HepG2 (cell line): ENCODE measurements around the gene WSB2. TPM values are rescaled to one million over a fixed set of nuclear protein-coding genes. Genes with fewer than 3 reads are reported as not detected.

Experiments
- ATAC-seq: fragments of 200-7000 bp; cut with Tn5 transposase; 3 replicates; pipeline ENCODE4 v1.9.1; 2020; ENCODE audit warnings: mild to moderate bottlenecking, moderate library complexity
- BruUV-seq: library from RNA; stranded (reverse); fragments of 400-500 nt; replicated peaks from 2 replicates; lab custom pipeline; 2021; lab: Mats Ljungman, UMichigan
- CTCF ChIA-PET: fragments of 300-600 bp; formaldehyde crosslinking; extraction: SDS; loops from one replicate; lab custom pipeline; 2021; ENCODE audit warnings: low total read pairs, inconsistent platforms, low intra/inter-chr PET ratio; lab: Yijun Ruan, JAX
- POLR2A ChIA-PET: fragments of 350-600 bp; sonication (Branson Sonifier 250); formaldehyde crosslinking; loops from one replicate; lab custom pipeline; 2020; ENCODE audit warnings: antibody characterized with exemption, inconsistent platforms; lab: Yijun Ruan, JAX
- DNase-seq: peaks from one replicate; pipeline ENCODE4 v3.0.0-alpha.2; 2015; ENCODE audit warnings: low spot score
- FAIRE-seq: peaks from 3 replicates; lab custom pipeline; 2011; peaks lifted over from hg19 to GRCh38; lab: Jason Lieb, UNC
- H2AFZ ChIP-seq: one replicate; pipeline ENCODE4 v1.6.1; 2011; ENCODE audit warnings: low read length, inconsistent platforms
- H3K27ac ChIP-seq: fragments of 300-600 bp; 3 replicates; pipeline ENCODE4 v1.8.0; 2011; ENCODE audit warnings: mixed run types, mild to moderate bottlenecking, mixed read lengths, low read length, inconsistent platforms; ENCODE audit not compliant: insufficient read depth; ENCODE audit errors: extremely low read length
- H3K27me3 ChIP-seq, 2 experiments: fragments of 200-600 bp in 1 of 2; 2 replicates in 1 of 2; 3 replicates in 1 of 2; pipeline versions ENCODE4 v1.6.0 to v1.8.0; 2011; ENCODE audit warnings: low read length in 2 of 2, mild to moderate bottlenecking in 2 of 2, moderate library complexity in 2 of 2, inconsistent platforms in 1 of 2; ENCODE audit not compliant: insufficient read depth in 2 of 2, control insufficient read depth in 1 of 2
- H3K36me3 ChIP-seq, 2 experiments: fragments of 200-600 bp in 1 of 2; replicated peaks in 1 of 2; 2 replicates in 1 of 2; 3 replicates in 1 of 2; pipeline versions ENCODE4 v1.5.1 to v1.8.0; 2011; ENCODE audit warnings: low read length in 2 of 2, inconsistent platforms in 1 of 2; ENCODE audit not compliant: insufficient read depth in 2 of 2, control insufficient read depth in 1 of 2
- H3K4me1 ChIP-seq: 2 replicates; pipeline ENCODE4 v1.5.1; 2012; ENCODE audit warnings: low read length, inconsistent platforms; ENCODE audit not compliant: insufficient read depth
- H3K4me2 ChIP-seq: 2 replicates; pipeline ENCODE4 v1.6.0; 2011; ENCODE audit warnings: low read depth, low read length, inconsistent platforms
- H3K4me3 ChIP-seq, 3 experiments: fragments of 200-600 bp in 1 of 3; sonication (generic), shearing (Covaris generic) in 1 of 3; replicated peaks in 1 of 3; 2 replicates each; pipeline ENCODE4 v1.5.1; 2011 to 2016; ENCODE audit warnings: low read length in 3 of 3, inconsistent platforms in 2 of 3, low read depth in 2 of 3, mild to moderate bottlenecking in 2 of 3, control low read depth in 1 of 3, mixed read lengths in 1 of 3; ENCODE audit not compliant: insufficient read depth in 1 of 3
- H3K79me2 ChIP-seq: one replicate; pipeline ENCODE4 v1.6.1; 2011; ENCODE audit warnings: low read length, inconsistent platforms; ENCODE audit not compliant: insufficient read depth
- H3K9ac ChIP-seq: 2 replicates; pipeline ENCODE4 v1.6.0; 2011; ENCODE audit warnings: mild to moderate bottlenecking, low read depth, low read length, inconsistent platforms; ENCODE audit not compliant: insufficient read depth
- H3K9me3 ChIP-seq: 2 replicates; pipeline ENCODE4 v1.5.1; 2012; ENCODE audit warnings: mild to moderate bottlenecking, low read length
- H4K20me1 ChIP-seq: 2 replicates; pipeline ENCODE4 v1.6.0; 2011; ENCODE audit warnings: inconsistent platforms, mild to moderate bottlenecking, low read length, moderate library complexity; ENCODE audit not compliant: insufficient read depth
- ATF2 ChIP-seq: sonication (generic); formaldehyde crosslinking; IDR thresholded peaks from 2 replicates; pipeline ENCODE4 v1.4.0; 2020; ENCODE audit warnings: missing genetic modification reagents
- ESRRA ChIP-seq: sonication (generic); formaldehyde crosslinking; IDR thresholded peaks from 2 replicates; pipeline ENCODE4 v1.5.1; 2020; ENCODE audit warnings: mild to moderate bottlenecking, low read depth, missing genetic modification reagents
- ISX ChIP-seq: sonication (generic); formaldehyde crosslinking; conservative IDR thresholded peaks from 2 replicates; pipeline ENCODE4 v1.5.0; 2020; ENCODE audit warnings: missing genetic modification reagents
- NR3C1 ChIP-seq: sonication (generic); formaldehyde crosslinking; IDR thresholded peaks from 2 replicates; pipeline ENCODE4 v1.4.0; 2020; ENCODE audit warnings: missing genetic modification reagents
- SP4 ChIP-seq: sonication (generic); formaldehyde crosslinking; IDR thresholded peaks from 2 replicates; pipeline ENCODE4 v1.8.1; 2023; ENCODE audit warnings: mild to moderate bottlenecking, missing genetic modification reagents
- TOE1 ChIP-seq: sonication (generic); formaldehyde crosslinking; IDR thresholded peaks from 2 replicates; pipeline ENCODE4 v1.4.0; 2020; ENCODE audit warnings: mild to moderate bottlenecking, missing genetic modification reagents
- ZBTB7B ChIP-seq: sonication (generic); formaldehyde crosslinking; IDR thresholded peaks from 2 replicates; pipeline ENCODE4 v1.4.0; 2020; ENCODE audit warnings: missing genetic modification reagents
- ZNF101 ChIP-seq: sonication (generic); formaldehyde crosslinking; IDR thresholded peaks from 2 replicates; pipeline ENCODE4 v1.4.0; 2020; ENCODE audit warnings: mild to moderate bottlenecking, low read depth, missing genetic modification reagents, borderline replicate concordance
- ZNF460 ChIP-seq: sonication (generic); formaldehyde crosslinking; IDR thresholded peaks from 2 replicates; pipeline ENCODE4 v1.5.1; 2020; ENCODE audit warnings: missing genetic modification reagents, mild to moderate bottlenecking, borderline replicate concordance
- ZNF891 ChIP-seq: sonication (generic); formaldehyde crosslinking; IDR thresholded peaks from 2 replicates; pipeline ENCODE4 v1.5.0; 2020; ENCODE audit warnings: mild to moderate bottlenecking, missing genetic modification reagents
- WGBS: methylation state at CpG from one replicate; pipeline ENCODE4 v1.1.6; 2017; ENCODE audit warnings: low lambda C conversion rate; 5-methylcytosine and 5-hydroxymethylcytosine counted together
- in situ Hi-C: cut with HindIII; loops from 2 replicates; pipeline ENCODE4 v1.10.0; 2017; ENCODE audit warnings: low pct_unique_long_range_greater_than_20kb; ENCODE audit not compliant: extremely low pct_ligation_motif_present
- intact Hi-C: fragments of 100-400 bp; cut with micrococcal nuclease; formaldehyde crosslinking; loops from one replicate; pipeline ENCODE4 v1.10.0; 2022; ENCODE audit not compliant: unreplicated experiment
- polyA plus RNA-seq, 8 experiments: library from polyadenylated mRNA; depleted of rRNA in 3 of 8; stranded (reverse) in 7 of 8; unstranded in 1 of 8; fragments of >200 nt; fragmentation: Illumina TruSeq in 4 of 8; extraction: Trizol in 4 of 8; gene quantifications; 2 replicates each; pipeline versions ENCODE4 v1.2.1 to v1.2.3, GENCODE V29; 2011 to 2016; ENCODE audit warnings: low read depth in 4 of 8, missing spikeins in 1 of 8, mixed read lengths in 1 of 8; ENCODE audit not compliant: insufficient read depth in 1 of 8
- total RNA-seq, 5 experiments: library from RNA; depleted of rRNA; stranded (reverse); fragments of >200 nt; fragmentation: Illumina TruSeq; extraction: Trizol; gene quantifications; 2 replicates each; pipeline ENCODE4 v1.2.3, GENCODE V29; 2016; ENCODE audit warnings: low read depth in 1 of 5

Gene WSB2
- total and polyA plus RNA-seq, 2 of the 13 experiments (the other 11 are each of a cell fraction or from before 2014, with no cell fraction given): 31.0 to 82.8 TPM

DNA sequence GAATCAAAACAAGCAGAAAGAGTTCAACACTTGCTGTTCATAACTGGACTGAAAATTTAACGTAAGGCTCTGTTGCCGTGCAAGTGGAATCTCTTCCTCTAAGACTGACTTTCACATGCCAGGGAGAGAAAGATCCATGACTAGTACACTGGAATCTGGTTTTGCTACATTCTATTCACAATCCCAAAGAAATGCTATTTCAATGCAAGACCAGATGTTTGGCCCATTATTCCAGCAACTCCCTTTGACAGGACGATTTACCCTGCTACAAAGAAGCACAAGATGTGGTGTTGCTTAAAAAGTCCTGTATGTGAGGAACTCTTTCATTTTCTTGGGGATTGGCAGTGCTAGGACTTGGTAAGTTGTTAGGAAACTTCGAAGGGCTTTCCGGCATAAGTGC is 27.1 kb downstream of the WSB2 start:
- intact Hi-C loops: loop anchor here (2.0 kb wide), 1 partner anchor 19 kb away; no protein-coding TSS in a partner anchor
- H4K20me1 ChIP-seq: no peaks in the 10 kb centered on the region
- DNase-seq: no peak
- no peak overlapping the region for H3K4me2 ChIP-seq
- WGBS: 90% methylated on average over 5 of the region's 5 CpGs
- H2AFZ ChIP-seq: no peak overlapping the region
- H3K27ac ChIP-seq: no peak overlapping the region
- FAIRE-seq: no peak
- no peak overlapping the region for H3K4me3 ChIP-seq
- H3K79me2 ChIP-seq: no peaks in the 10 kb centered on the region
- H3K9ac ChIP-seq: no peak overlapping the region
- TF ChIP-seq ZBTB7B (no peak), ZNF101 (CRISPR knock-in tag) (no peak), ZNF891 (CRISPR knock-in tag) (no peak), SP4 (CRISPR knock-in tag) (no peak), ISX (CRISPR knock-in tag) (no peak), NR3C1 (CRISPR knock-in tag) (no peak), ZNF460 (no peak), TOE1 (CRISPR knock-in tag) (no peak), ATF2 (CRISPR knock-in tag) (no peak), ESRRA (CRISPR knock-in tag) (no peak)
- ChIA-PET CTCF (interaction anchor here (2.4 kb wide), 1 partner anchor 159 kb away, joined by 17 read pairs; no protein-coding TSS in a partner anchor), POLR2A (no interaction called here)
- no peaks in the 10 kb centered on the region for H3K9me3 ChIP-seq
- H3K4me1 ChIP-seq: peaks cover 15% of the 10 kb centered on the region
- BruUV-seq: no TSS peak
- in situ Hi-C loops: loop anchor here (5.0 kb wide), 1 partner anchor 157 kb away; no protein-coding TSS in a partner anchor
- H3K36me3 ChIP-seq: peaks cover 18 to 62% of the 10 kb centered on the region in 2 experiments
- no peak for ATAC-seq
- H3K27me3 ChIP-seq: no peaks in the 10 kb centered on the region
